DMS153 treated with DMSO at 0.1 percent for 48 hours (cell line): Measurements from ENCODE around the gene EGFLAM.

Source experiments
- DNase-seq: peaks from one replicate; lab custom pipeline; 2025; ENCODE audit not compliant: unreplicated experiment; lab: John Stamatoyannopoulos, UW

Gene EGFLAM

DNA sequence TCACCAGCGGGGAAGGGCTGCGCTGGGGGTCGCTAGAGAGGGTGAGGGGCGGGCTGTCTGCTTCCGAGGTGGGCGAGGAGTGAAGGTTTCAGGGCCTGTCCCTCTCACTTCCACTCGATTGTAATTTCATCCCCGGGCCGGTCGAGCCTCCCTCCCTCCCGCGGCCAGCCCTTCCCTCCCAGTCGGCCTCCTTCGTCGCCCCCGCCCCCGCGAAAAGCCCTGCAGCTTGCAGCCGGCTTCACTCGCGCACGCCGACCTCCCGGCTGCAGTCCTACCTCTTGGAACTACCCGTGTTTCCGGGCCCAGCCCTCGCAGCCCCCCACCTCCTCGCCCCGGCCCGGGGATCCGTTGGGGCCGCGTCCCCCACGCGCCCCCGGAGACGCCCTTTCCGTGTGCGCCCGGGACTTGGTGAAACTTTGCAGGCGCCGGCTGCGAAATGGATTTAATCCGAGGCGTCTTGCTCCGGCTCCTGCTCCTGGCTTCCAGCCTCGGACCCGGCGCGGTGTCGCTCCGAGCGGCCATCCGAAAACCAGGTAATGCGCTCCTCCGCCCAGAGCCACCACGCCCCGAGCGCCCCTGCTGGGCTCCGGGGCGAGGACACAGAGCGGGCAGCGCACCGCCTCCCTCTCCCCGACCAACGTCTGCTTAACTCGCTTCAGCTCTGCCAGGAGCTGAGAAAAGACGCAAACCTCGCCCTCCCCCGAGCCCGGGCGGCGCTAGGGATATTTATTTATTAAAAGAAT lies at the start of gene EGFLAM:
Gene EGFLAM (plus strand): TSS at position 241 of the 743 bp plus-strand sequence. CDS start 196 bp downstream, at position 437.
- no peak for DNase-seq

DNA sequence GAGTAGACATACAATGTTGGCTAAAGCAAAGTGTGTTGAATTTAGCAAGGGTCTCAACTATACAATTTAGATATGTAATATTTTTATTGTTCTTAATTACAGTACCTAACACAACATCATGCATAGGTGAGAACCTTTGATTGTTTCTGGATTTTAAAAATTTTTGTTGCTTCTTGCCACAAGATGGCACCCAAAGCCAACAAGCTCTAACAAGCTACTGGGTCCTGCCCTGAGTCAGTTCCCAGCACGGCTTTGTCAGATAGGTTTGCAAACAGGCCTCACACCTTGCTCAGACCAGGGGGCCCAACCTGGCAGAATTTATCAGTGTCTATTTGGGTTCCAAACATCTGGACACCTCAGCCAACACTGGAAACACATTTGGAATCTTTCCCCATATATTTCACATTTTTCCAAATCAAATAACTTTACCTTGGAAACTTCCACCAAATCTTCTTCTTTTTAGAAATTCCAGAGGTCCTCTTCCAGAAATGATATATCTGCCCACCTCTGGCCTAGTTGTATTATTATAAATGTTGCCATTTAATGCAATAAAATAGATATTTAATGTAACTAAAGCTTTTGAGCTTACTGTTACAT lies 49.5 kb upstream of the EGFLAM start:
- no peak for DNase-seq

DNA sequence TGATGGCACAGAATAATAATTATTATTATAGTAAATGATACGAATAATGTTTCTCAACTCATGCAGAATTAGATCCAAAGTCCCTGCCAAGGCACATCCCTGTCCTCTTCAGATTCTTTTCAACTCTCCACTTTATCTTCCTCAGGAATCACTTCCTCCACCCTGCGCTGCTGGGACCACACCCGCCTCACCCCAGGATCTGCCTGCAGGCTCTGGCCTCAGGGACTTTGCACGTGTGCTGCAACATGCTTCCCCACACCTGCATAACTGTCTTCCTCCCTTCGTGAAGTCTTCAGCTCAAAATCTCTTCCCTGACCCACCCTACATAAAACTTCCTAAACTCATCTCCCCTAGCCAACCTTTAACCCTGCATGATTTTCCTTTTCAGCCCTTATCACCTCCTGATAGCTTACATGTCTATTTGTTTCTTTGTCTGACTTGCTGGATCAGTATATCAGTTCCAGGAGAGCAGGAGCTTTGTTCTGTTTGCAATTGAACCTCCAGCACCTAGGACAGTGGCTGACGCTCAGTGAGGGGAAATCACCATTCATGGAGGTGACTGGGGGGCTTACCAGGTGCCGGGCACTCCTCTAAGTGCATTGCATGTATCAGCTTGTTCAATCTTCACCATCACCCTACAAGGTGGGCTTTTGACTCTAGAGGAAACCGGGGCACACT lies 47.5 kb upstream of the EGFLAM start:
- DNase-seq: no peak

DNA sequence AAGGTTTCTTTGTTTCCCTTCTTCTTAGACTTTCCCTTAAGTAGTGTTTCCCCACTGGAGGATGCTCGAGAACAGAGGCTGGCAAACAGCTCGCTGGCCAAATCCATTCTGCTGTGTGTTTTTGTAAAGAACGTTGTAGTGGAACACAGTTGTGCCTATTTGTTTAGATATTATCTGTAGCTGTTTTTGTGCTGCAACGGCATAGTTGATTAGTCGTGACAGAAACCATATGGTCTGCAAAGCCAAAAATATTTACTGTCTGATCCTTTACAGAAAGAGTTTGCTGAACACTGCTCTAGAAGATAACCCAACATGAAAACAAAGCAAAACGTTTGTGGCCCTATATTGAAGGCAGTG lies 47.0 kb upstream of the EGFLAM start:
- no peak for DNase-seq

GRCh38 chr5:38212307-38212706 lies 46.1 kb upstream of the EGFLAM start:
- no peak for DNase-seq

GRCh38 chr5:38226091-38226490 lies 32.3 kb upstream of the EGFLAM start:
- DNase-seq: no peak

GRCh38 chr5:38228914-38229313 lies 29.4 kb upstream of the EGFLAM start:
- no peak for DNase-seq

DNA sequence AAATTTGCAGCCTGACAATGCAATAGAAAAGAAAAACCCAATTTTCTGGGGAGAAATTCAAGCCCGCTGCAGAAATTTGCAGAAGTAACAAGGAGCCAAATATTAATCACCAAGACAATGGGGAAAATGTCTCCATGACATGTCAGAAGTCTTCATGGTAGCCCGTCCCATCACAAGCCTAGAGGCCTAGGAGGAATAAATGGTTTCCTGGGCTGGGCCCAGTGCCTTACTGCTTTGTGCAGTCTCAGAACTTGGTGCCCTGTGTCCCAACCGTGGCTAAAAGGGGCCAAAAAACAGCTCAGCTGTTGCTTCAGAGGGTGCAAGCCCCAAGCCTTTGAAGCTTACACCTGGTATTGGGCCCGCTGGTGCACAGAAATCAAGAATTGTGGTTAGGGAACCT lies 23.6 kb upstream of the EGFLAM start:
- DNase-seq: no peak

DNA sequence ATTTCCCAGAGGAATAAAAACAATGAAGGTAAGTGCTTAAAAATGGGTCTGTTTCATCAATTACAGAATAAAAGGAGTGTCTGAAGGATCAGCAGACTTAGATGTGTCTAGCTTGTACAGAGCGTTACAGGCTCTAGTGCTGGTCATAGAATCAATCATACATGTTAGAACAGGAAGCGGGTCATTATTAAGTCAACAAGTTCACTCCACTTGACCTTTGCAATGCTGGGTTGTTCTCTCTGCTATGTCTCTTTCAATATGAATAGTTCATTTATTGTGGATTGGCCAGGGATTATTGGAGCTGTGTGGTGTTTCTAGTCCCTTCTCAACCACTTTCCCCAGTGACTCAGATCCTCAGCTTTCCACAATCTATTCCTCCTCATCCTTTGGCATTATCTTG lies 20.7 kb upstream of the EGFLAM start:
- DNase-seq: no peak

DNA sequence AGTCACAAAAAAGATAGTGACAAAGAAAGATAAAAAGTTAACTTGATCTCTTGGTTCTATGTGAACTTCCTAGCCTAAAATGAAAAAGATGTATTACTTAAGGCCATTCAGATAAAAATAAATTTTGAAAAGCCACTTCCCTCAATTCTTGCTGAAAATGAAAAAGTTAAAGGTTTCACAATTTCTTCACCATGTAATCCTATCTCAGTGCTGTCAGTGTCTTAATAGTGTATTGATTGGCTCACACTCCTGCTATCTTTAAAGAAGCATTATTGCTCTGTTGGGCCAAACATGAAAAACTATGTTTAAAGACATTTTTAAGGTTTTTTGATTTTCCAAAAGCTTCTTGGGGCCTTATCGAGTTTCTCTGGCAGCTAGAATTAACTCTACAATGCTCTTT lies 18.1 kb upstream of the EGFLAM start:
- DNase-seq: no peak

DNA sequence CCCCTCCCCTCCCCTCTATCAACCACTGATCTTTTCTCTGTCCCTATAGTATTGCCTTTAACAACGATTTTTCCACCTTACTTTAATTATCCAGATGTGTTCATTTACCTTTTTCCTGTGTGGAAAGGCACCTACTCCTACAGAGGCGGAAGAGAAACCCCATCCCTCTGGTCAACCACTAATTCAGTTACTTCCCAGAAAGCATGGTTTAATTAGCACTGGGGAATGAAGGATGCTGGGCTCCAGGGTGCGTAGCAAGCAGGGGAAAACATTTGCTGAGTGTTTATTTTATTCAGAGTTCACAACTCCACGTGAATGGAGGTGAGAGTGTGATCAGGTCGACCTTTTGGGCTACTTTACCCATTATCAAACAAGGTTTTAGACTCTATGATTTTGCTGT lies 16.7 kb upstream of the EGFLAM start:
- no peak for DNase-seq

- no peak for DNase-seq
Observed at GRCh38 chr5:38245307-38245706, 13.1 kb upstream of the EGFLAM start.

DNA sequence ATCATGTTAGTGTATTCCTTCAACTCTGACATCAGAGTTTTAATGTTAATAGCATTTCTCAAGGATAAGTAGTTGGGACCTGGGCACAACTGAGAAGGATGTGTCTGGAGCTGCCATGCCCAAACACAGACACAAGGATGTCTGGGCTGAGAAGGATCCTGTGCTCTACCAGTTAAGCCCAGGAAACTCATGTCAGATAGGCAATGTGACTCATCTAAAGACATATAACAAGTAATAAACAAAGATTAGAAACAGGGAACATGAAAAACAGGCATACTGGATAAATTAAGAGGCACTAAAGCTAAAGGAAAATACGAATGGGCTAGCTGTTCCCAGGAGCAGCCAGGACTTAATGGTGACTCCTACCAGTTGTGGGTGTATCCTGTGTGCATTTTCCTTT lies 9.1 kb upstream of the EGFLAM start:
- DNase-seq: no peak

GRCh38 chr5:38249812-38250211 lies 8.5 kb upstream of the EGFLAM start:
- no peak for DNase-seq

- DNase-seq: no peak
Observed at GRCh38 chr5:38250763-38251448, 7.5 kb upstream of the EGFLAM start.

GRCh38 chr5:38253759-38254158 lies 4.6 kb upstream of the EGFLAM start:
- DNase-seq: no peak

GRCh38 chr5:38257308-38258041 lies 884 bp upstream of the EGFLAM start:
- DNase-seq: no peak

DNA sequence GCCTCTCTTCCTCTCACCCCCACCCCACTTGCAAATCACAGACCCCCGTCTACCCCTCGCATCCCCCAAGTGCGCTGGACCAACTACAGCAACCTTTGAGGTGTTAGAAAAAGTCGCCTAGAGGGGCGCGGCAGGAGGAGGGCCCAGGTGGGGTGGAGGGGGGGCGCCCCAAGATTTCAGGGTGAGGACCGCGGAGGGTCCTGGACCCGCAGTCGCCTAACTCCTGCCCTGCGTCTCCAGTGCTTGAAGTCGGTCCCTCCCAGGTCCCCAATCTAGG lies 379 bp upstream of the EGFLAM start:
- DNase-seq: no peak

- DNase-seq: no peak
Observed at GRCh38 chr5:38259062-38259808, 876 bp downstream of the EGFLAM start.

- DNase-seq: no peak
Observed at GRCh38 chr5:38259809-38260160, 1.4 kb downstream of the EGFLAM start.

DNA sequence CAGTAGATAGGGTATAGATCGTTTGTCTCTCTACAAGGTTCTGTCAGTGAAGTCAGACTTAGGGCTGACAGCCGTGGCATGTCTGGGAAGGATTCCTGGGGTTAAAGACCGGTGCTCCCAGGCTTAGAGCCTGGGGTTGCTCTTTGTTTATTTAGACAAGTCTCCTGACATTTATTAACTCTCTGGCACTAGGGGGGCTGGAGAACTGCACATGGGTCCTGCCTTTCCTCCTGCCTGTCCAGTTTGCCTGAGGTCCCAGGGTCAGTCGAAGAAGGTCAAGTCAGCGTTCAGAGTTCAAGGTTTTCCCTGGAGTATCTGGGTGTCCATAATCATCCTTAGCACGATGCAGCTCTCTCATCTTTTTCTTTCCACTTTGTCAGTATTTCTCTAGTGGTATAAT lies 5.6 kb downstream of the EGFLAM start:
- no peak for DNase-seq
